ENCODE results near the gene FAM50B. TPM values are rescaled to one million over a fixed set of nuclear protein-coding genes. Genes with fewer than 3 reads are reported as not detected.

The FAM50B gene
- polyA plus RNA-seq, 2 donors = 2.4 to 7.3 TPM

- WGBS, 2 donors = 69 to 93% methylated on average over 3 of the region's 3 CpGs
- Histone ChIP-seq H3K4me3 (ENCODE audit: low read depth in 1 of 2, low read length in 2 of 2) (no peak overlapping the region), H3K36me3 (ENCODE audit: control insufficient read depth in 2 of 2, insufficient read depth in 2 of 2, low read length in 1 of 2) (no peaks in the 10 kb centered on the region), H3K27ac (ENCODE audit: low read depth in 2 of 2, low read length in 1 of 2) (no peak overlapping the region), H3K9me3 (ENCODE audit: control insufficient read depth in 2 of 2, insufficient read depth in 1 of 2, low read depth in 1 of 2, low read length in 1 of 2) (peaks cover 0 to 3% of the 10 kb centered on the region in 2 donors), H3K4me1 (ENCODE audit: control insufficient read depth in 2 of 2, insufficient read depth in 2 of 2, low read length in 1 of 2) (no peaks in the 10 kb centered on the region), H3K27me3 (ENCODE audit: control insufficient read depth in 1 of 2, insufficient read depth in 2 of 2, low read length in 2 of 2) (no peaks in the 10 kb centered on the region)
Measured at GRCh38 chr6:3869284-3869631, 20.1 kb downstream of the FAM50B start.

GRCh38 chr6:3869632-3870527 is 20.7 kb downstream of the FAM50B start:
- no peaks in the 10 kb centered on the region for H3K4me1 ChIP-seq (ENCODE audit: control insufficient read depth in 2 of 2, insufficient read depth in 2 of 2, low read length in 1 of 2)
- H3K27me3 ChIP-seq (ENCODE audit: control insufficient read depth in 1 of 2, insufficient read depth in 2 of 2, low read length in 2 of 2) = no peaks in the 10 kb centered on the region
- H3K4me3 ChIP-seq (ENCODE audit: low read depth in 1 of 2, low read length in 2 of 2) = no peak overlapping the region
- no peak overlapping the region for H3K27ac ChIP-seq (ENCODE audit: low read depth in 2 of 2, low read length in 1 of 2)
- peaks cover 0 to 3% of the 10 kb centered on the region in 2 donors for H3K9me3 ChIP-seq (ENCODE audit: control insufficient read depth in 2 of 2, insufficient read depth in 1 of 2, low read depth in 1 of 2, low read length in 1 of 2)
- no peaks in the 10 kb centered on the region for H3K36me3 ChIP-seq (ENCODE audit: control insufficient read depth in 2 of 2, insufficient read depth in 2 of 2, low read length in 1 of 2)
- WGBS, 2 donors = 75 to 84% methylated on average over 16 of the region's 16 CpGs

- no peak overlapping the region for H3K4me3 ChIP-seq (ENCODE audit: low read depth in 1 of 2, low read length in 2 of 2)
- no peaks in the 10 kb centered on the region for H3K4me1 ChIP-seq (ENCODE audit: control insufficient read depth in 2 of 2, insufficient read depth in 2 of 2, low read length in 1 of 2)
- no peak overlapping the region for H3K27ac ChIP-seq (ENCODE audit: low read depth in 2 of 2, low read length in 1 of 2)
- no peaks in the 10 kb centered on the region for H3K36me3 ChIP-seq (ENCODE audit: control insufficient read depth in 2 of 2, insufficient read depth in 2 of 2, low read length in 1 of 2)
- H3K27me3 ChIP-seq (ENCODE audit: control insufficient read depth in 1 of 2, insufficient read depth in 2 of 2, low read length in 2 of 2) = no peaks in the 10 kb centered on the region
- no peaks in the 10 kb centered on the region for H3K9me3 ChIP-seq (ENCODE audit: control insufficient read depth in 2 of 2, insufficient read depth in 1 of 2, low read depth in 1 of 2, low read length in 1 of 2)
- WGBS, 2 donors = 91% methylated on average over 5 of the region's 5 CpGs
Measured at GRCh38 chr6:3870528-3870925, 21.4 kb downstream of the FAM50B start.

GRCh38 chr6:3871515-3871914 is 22.3 kb downstream of the FAM50B start:
- WGBS, 2 donors = 86% methylated on average over 4 of the region's 4 CpGs
- Histone ChIP-seq H3K36me3 (ENCODE audit: control insufficient read depth in 2 of 2, insufficient read depth in 2 of 2, low read length in 1 of 2) (no peaks in the 10 kb centered on the region), H3K9me3 (ENCODE audit: control insufficient read depth in 2 of 2, insufficient read depth in 1 of 2, low read depth in 1 of 2, low read length in 1 of 2) (no peaks in the 10 kb centered on the region), H3K4me3 (ENCODE audit: low read depth in 1 of 2, low read length in 2 of 2) (no peak overlapping the region), H3K4me1 (ENCODE audit: control insufficient read depth in 2 of 2, insufficient read depth in 2 of 2, low read length in 1 of 2) (no peaks in the 10 kb centered on the region), H3K27ac (ENCODE audit: low read depth in 2 of 2, low read length in 1 of 2) (no peak overlapping the region), H3K27me3 (ENCODE audit: control insufficient read depth in 1 of 2, insufficient read depth in 2 of 2, low read length in 2 of 2) (no peaks in the 10 kb centered on the region)

GRCh38 chr6:3871939-3872338 is 22.8 kb downstream of the FAM50B start:
- H3K4me1 ChIP-seq (ENCODE audit: control insufficient read depth in 2 of 2, insufficient read depth in 2 of 2, low read length in 1 of 2) = no peaks in the 10 kb centered on the region

GRCh38 chr6:3872370-3872854 is 23.2 kb downstream of the FAM50B start:
- WGBS, 2 donors = 67 to 71% methylated on average over 12 of the region's 12 CpGs
- Histone ChIP-seq H3K4me1 (ENCODE audit: control insufficient read depth in 2 of 2, insufficient read depth in 2 of 2, low read length in 1 of 2) (no peaks in the 10 kb centered on the region), H3K4me3 (ENCODE audit: low read depth in 1 of 2, low read length in 2 of 2) (no peak overlapping the region), H3K9me3 (ENCODE audit: control insufficient read depth in 2 of 2, insufficient read depth in 1 of 2, low read depth in 1 of 2, low read length in 1 of 2) (no peaks in the 10 kb centered on the region), H3K27me3 (ENCODE audit: control insufficient read depth in 1 of 2, insufficient read depth in 2 of 2, low read length in 2 of 2) (no peaks in the 10 kb centered on the region), H3K36me3 (ENCODE audit: control insufficient read depth in 2 of 2, insufficient read depth in 2 of 2, low read length in 1 of 2) (no peaks in the 10 kb centered on the region), H3K27ac (ENCODE audit: low read depth in 2 of 2, low read length in 1 of 2) (no peak overlapping the region)

More at GRCh38 chr6:3871939-3872338, 22.8 kb downstream of the FAM50B start:
- no peaks in the 10 kb centered on the region for H3K9me3 ChIP-seq (ENCODE audit: control insufficient read depth in 2 of 2, insufficient read depth in 1 of 2, low read depth in 1 of 2, low read length in 1 of 2)
- H3K36me3 ChIP-seq (ENCODE audit: control insufficient read depth in 2 of 2, insufficient read depth in 2 of 2, low read length in 1 of 2) = no peaks in the 10 kb centered on the region
- WGBS, 2 donors = 89 to 92% methylated on average over 8 of the region's 8 CpGs
- H3K27me3 ChIP-seq (ENCODE audit: control insufficient read depth in 1 of 2, insufficient read depth in 2 of 2, low read length in 2 of 2) = no peaks in the 10 kb centered on the region
- H3K4me3 ChIP-seq (ENCODE audit: low read depth in 1 of 2, low read length in 2 of 2) = no peak overlapping the region
- no peak overlapping the region for H3K27ac ChIP-seq (ENCODE audit: low read depth in 2 of 2, low read length in 1 of 2)

- H3K4me3 ChIP-seq (ENCODE audit: low read depth in 1 of 2, low read length in 2 of 2) = no peak overlapping the region
- no peaks in the 10 kb centered on the region for H3K9me3 ChIP-seq (ENCODE audit: control insufficient read depth in 2 of 2, insufficient read depth in 1 of 2, low read depth in 1 of 2, low read length in 1 of 2)
- no peaks in the 10 kb centered on the region for H3K36me3 ChIP-seq (ENCODE audit: control insufficient read depth in 2 of 2, insufficient read depth in 2 of 2, low read length in 1 of 2)
- H3K27me3 ChIP-seq (ENCODE audit: control insufficient read depth in 1 of 2, insufficient read depth in 2 of 2, low read length in 2 of 2) = no peaks in the 10 kb centered on the region
- 91 to 94% methylated on average over 4 of the region's 4 CpGs for WGBS, 2 donors
- no peaks in the 10 kb centered on the region for H3K4me1 ChIP-seq (ENCODE audit: control insufficient read depth in 2 of 2, insufficient read depth in 2 of 2, low read length in 1 of 2)
- no peak overlapping the region for H3K27ac ChIP-seq (ENCODE audit: low read depth in 2 of 2, low read length in 1 of 2)
Measured at GRCh38 chr6:3873051-3873450, 23.9 kb downstream of the FAM50B start.

GRCh38 chr6:3874069-3874468 is 24.9 kb downstream of the FAM50B start:
- Histone ChIP-seq H3K4me3 (ENCODE audit: low read depth in 1 of 2, low read length in 2 of 2) (no peak overlapping the region), H3K27ac (ENCODE audit: low read depth in 2 of 2, low read length in 1 of 2) (no peak overlapping the region), H3K9me3 (ENCODE audit: control insufficient read depth in 2 of 2, insufficient read depth in 1 of 2, low read depth in 1 of 2, low read length in 1 of 2) (no peaks in the 10 kb centered on the region), H3K36me3 (ENCODE audit: control insufficient read depth in 2 of 2, insufficient read depth in 2 of 2, low read length in 1 of 2) (no peaks in the 10 kb centered on the region), H3K27me3 (ENCODE audit: control insufficient read depth in 1 of 2, insufficient read depth in 2 of 2, low read length in 2 of 2) (no peaks in the 10 kb centered on the region), H3K4me1 (ENCODE audit: control insufficient read depth in 2 of 2, insufficient read depth in 2 of 2, low read length in 1 of 2) (no peaks in the 10 kb centered on the region)
- WGBS, 2 donors = 80 to 90% methylated on average over 4 of the region's 4 CpGs

GRCh38 chr6:3875486-3875885 is 26.3 kb downstream of the FAM50B start:
- H3K27me3 ChIP-seq (ENCODE audit: control insufficient read depth in 1 of 2, insufficient read depth in 2 of 2, low read length in 2 of 2) = no peaks in the 10 kb centered on the region
- no peaks in the 10 kb centered on the region for H3K9me3 ChIP-seq (ENCODE audit: control insufficient read depth in 2 of 2, insufficient read depth in 1 of 2, low read depth in 1 of 2, low read length in 1 of 2)
- no peak overlapping the region for H3K27ac ChIP-seq (ENCODE audit: low read depth in 2 of 2, low read length in 1 of 2)
- WGBS, 2 donors = 93 to 95% methylated on average over 5 of the region's 5 CpGs
- no peaks in the 10 kb centered on the region for H3K4me1 ChIP-seq (ENCODE audit: control insufficient read depth in 2 of 2, insufficient read depth in 2 of 2, low read length in 1 of 2)
- H3K4me3 ChIP-seq (ENCODE audit: low read depth in 1 of 2, low read length in 2 of 2) = no peak overlapping the region
- H3K36me3 ChIP-seq (ENCODE audit: control insufficient read depth in 2 of 2, insufficient read depth in 2 of 2, low read length in 1 of 2) = no peaks in the 10 kb centered on the region

GRCh38 chr6:3876101-3876500 is 26.9 kb downstream of the FAM50B start:
- Histone ChIP-seq H3K27ac (ENCODE audit: low read depth in 2 of 2, low read length in 1 of 2) (no peak overlapping the region), H3K4me3 (ENCODE audit: low read depth in 1 of 2, low read length in 2 of 2) (no peak overlapping the region)
- WGBS, 2 donors = 67 to 80% methylated on average over 10 of the region's 10 CpGs

More at GRCh38 chr6:3876101-3876500, 26.9 kb downstream of the FAM50B start:
- no peaks in the 10 kb centered on the region for H3K36me3 ChIP-seq (ENCODE audit: control insufficient read depth in 2 of 2, insufficient read depth in 2 of 2, low read length in 1 of 2)
- no peaks in the 10 kb centered on the region for H3K9me3 ChIP-seq (ENCODE audit: control insufficient read depth in 2 of 2, insufficient read depth in 1 of 2, low read depth in 1 of 2, low read length in 1 of 2)
- no peaks in the 10 kb centered on the region for H3K4me1 ChIP-seq (ENCODE audit: control insufficient read depth in 2 of 2, insufficient read depth in 2 of 2, low read length in 1 of 2)
- no peaks in the 10 kb centered on the region for H3K27me3 ChIP-seq (ENCODE audit: control insufficient read depth in 1 of 2, insufficient read depth in 2 of 2, low read length in 2 of 2)

Measured in esophagus (tissue), 2 donors.